DND-41 (cell line): ENCODE measurements around the gene LSS.

Source experiments
- ATAC-seq: fragments of 200-7000 bp; cut with Tn5 transposase; 3 replicates; pipeline ENCODE4 v1.9.1; 2021; ENCODE audit warnings: low read depth; ENCODE audit not compliant: insufficient read depth
- DNase-seq: peaks from one replicate; pipeline ENCODE4 v3.0.0-alpha.2; 2020
- H2AFZ ChIP-seq: 2 replicates; pipeline ENCODE4 v1.6.0; 2012; ENCODE audit warnings: low read depth, low read length
- H3K27ac ChIP-seq: 2 replicates; pipeline ENCODE4 v1.5.1; 2012; ENCODE audit warnings: low read length, inconsistent platforms
- H3K27me3 ChIP-seq: fragments of 200-600 bp; sonication (generic); 2 replicates; pipeline ENCODE4 v1.6.0; 2012; ENCODE audit warnings: low read length, mild to moderate bottlenecking, inconsistent platforms; ENCODE audit not compliant: insufficient read depth, poor library complexity
- H3K36me3 ChIP-seq: 2 replicates; pipeline ENCODE4 v1.5.1; 2012; ENCODE audit warnings: low read length, inconsistent platforms; ENCODE audit not compliant: insufficient read depth
- H3K4me1 ChIP-seq: 2 replicates; pipeline ENCODE4 v1.5.1; 2012; ENCODE audit warnings: mild to moderate bottlenecking, low read length; ENCODE audit not compliant: insufficient read depth
- H3K4me2 ChIP-seq: 2 replicates; pipeline ENCODE4 v1.6.0; 2012; ENCODE audit warnings: mild to moderate bottlenecking, moderate library complexity, low read length, inconsistent platforms; ENCODE audit not compliant: insufficient read depth
- H3K4me3 ChIP-seq, 2 experiments: fragments of 200-600 bp in 1 of 2; shearing (Covaris generic) in 1 of 2; 2 replicates each; pipeline ENCODE4 v1.5.1; 2012 to 2016; ENCODE audit warnings: inconsistent platforms in 2 of 2, low read length in 2 of 2, mild to moderate bottlenecking in 2 of 2, low read depth in 1 of 2, moderate library complexity in 1 of 2
- H3K79me2 ChIP-seq: 2 replicates; pipeline ENCODE4 v1.6.0; 2012; ENCODE audit warnings: low read length, inconsistent platforms; ENCODE audit not compliant: insufficient read depth
- H3K9ac ChIP-seq: 2 replicates; pipeline ENCODE4 v1.6.0; 2012; ENCODE audit warnings: low read depth, mild to moderate bottlenecking, inconsistent platforms, low read length, moderate library complexity
- H3K9me3 ChIP-seq: 2 replicates; pipeline ENCODE4 v1.5.1; 2012; ENCODE audit warnings: low read length, moderate library complexity, mild to moderate bottlenecking, inconsistent platforms; ENCODE audit not compliant: insufficient read depth, severe bottlenecking
- H4K20me1 ChIP-seq: 2 replicates; pipeline ENCODE4 v1.6.0; 2012; ENCODE audit warnings: low read length; ENCODE audit not compliant: insufficient read depth
- CTCF ChIP-seq: IDR thresholded peaks from 2 replicates; pipeline ENCODE4 v1.5.1; 2012; ENCODE audit warnings: borderline replicate concordance, low read length, moderate library complexity, mild to moderate bottlenecking; ENCODE audit not compliant: poor library complexity, severe bottlenecking; ENCODE audit errors: extremely low read depth
- EZH2 ChIP-seq: IDR thresholded peaks from 3 replicates; pipeline ENCODE4 v1.6.1; 2012; ENCODE audit warnings: borderline replicate concordance, low read depth, mild to moderate bottlenecking, moderate library complexity, low read length, inconsistent platforms; ENCODE audit not compliant: severe bottlenecking

LSS gene

GRCh38 chr21:46248827-46249226 is 20.3 kb upstream of the LSS start:
- Histone ChIP-seq H4K20me1 (peaks cover 28% of the 10 kb centered on the region), H3K27ac (no peak overlapping the region), H3K4me3 (no peak overlapping the region), H3K27me3 (no peaks in the 10 kb centered on the region), H3K36me3 (peaks cover 95% of the 10 kb centered on the region), H3K79me2 (no peaks in the 10 kb centered on the region; the same call in 1 of the 2 replicates), H2AFZ (no peak overlapping the region), H3K4me2 (no peak overlapping the region), H3K9me3 (no peaks in the 10 kb centered on the region), H3K4me1 (no peaks in the 10 kb centered on the region), H3K9ac (no peak overlapping the region)
- TF ChIP-seq EZH2 (no peak), CTCF (no peak)
- no peak for DNase-seq
- no peak for ATAC-seq

GRCh38 chr21:46248422-46248782 is 19.8 kb upstream of the LSS start:
- no peak for ATAC-seq
- no peaks in the 10 kb centered on the region for H3K4me1 ChIP-seq
- H3K4me3 ChIP-seq = no peak overlapping the region
- no peak overlapping the region for H3K27ac ChIP-seq
- no peak for TF ChIP-seq EZH2
- TF ChIP-seq CTCF = no peak
- no peak for DNase-seq
- peaks cover 95% of the 10 kb centered on the region for H3K36me3 ChIP-seq
- no peak overlapping the region for H3K9ac ChIP-seq
- H3K79me2 ChIP-seq = no peaks in the 10 kb centered on the region; the same call in 1 of the 2 replicates
- H3K9me3 ChIP-seq = no peaks in the 10 kb centered on the region
- no peaks in the 10 kb centered on the region for H3K27me3 ChIP-seq
- peaks cover 24% of the 10 kb centered on the region for H4K20me1 ChIP-seq
- no peak overlapping the region for H2AFZ ChIP-seq
- no peak overlapping the region for H3K4me2 ChIP-seq

- DNase-seq (no peak), ATAC-seq (no peak)
- Histone ChIP-seq H3K27me3 (no peaks in the 10 kb centered on the region), H3K4me1 (no peaks in the 10 kb centered on the region), H3K9me3 (no peaks in the 10 kb centered on the region), H3K9ac (no peak overlapping the region), H3K4me3 (no peak overlapping the region), H3K27ac (no peak overlapping the region), H4K20me1 (peaks cover 24% of the 10 kb centered on the region), H3K4me2 (no peak overlapping the region), H2AFZ (no peak overlapping the region), H3K36me3 (peaks cover 95% of the 10 kb centered on the region), H3K79me2 (no peaks in the 10 kb centered on the region; the same call in 1 of the 2 replicates)
- TF ChIP-seq EZH2 (no peak), CTCF (no peak)
Observed at GRCh38 chr21:46247699-46248421, 19.3 kb upstream of the LSS start.

- no peak overlapping the region for H3K4me2 ChIP-seq
- H3K4me3 ChIP-seq = no peak overlapping the region
- H4K20me1 ChIP-seq = peaks cover 24% of the 10 kb centered on the region
- no peaks in the 10 kb centered on the region for H3K9me3 ChIP-seq
- H3K27me3 ChIP-seq = no peaks in the 10 kb centered on the region
- DNase-seq = no peak
- no peaks in the 10 kb centered on the region for H3K79me2 ChIP-seq
- H3K4me1 ChIP-seq = no peaks in the 10 kb centered on the region
- ATAC-seq = no peak
- H2AFZ ChIP-seq = no peak overlapping the region
- TF ChIP-seq CTCF (no peak), EZH2 (no peak)
- peaks cover 95% of the 10 kb centered on the region for H3K36me3 ChIP-seq
- no peak overlapping the region for H3K9ac ChIP-seq
- no peak overlapping the region for H3K27ac ChIP-seq
Observed at GRCh38 chr21:46246345-46246744, 17.8 kb upstream of the LSS start.
